Thyroid gland (tissue), 4 donors: ENCODE data around the gene CRYBG2. TPM values are rescaled to one million over a fixed set of nuclear protein-coding genes. Genes with fewer than 3 reads are reported as not detected.
A peak's percentile ranks its signal among the peaks of the same experiment; 100 is the strongest.
"Not testable (repeated sequence)": the region's sequence is repeated elsewhere in the genome, so short reads cannot be mapped to it uniquely, and the experiment has no call there.

ENCODE experiments used
- DNase-seq, 2 donors: peaks; one replicate each; pipeline ENCODE4 v3.0.0-alpha.2; 2019
- H3K27ac ChIP-seq, 3 donors: fragments of 200-600 bp; sonication (generic); 1 replicate in 2 of 3; 2 replicates in 1 of 3; pipeline ENCODE4 v1.5.1; 2016 to 2019; ENCODE audit warnings: mild to moderate bottlenecking in 1 of 3, moderate library complexity in 1 of 3
- H3K27me3 ChIP-seq: fragments of 200-600 bp; sonication (generic); one replicate; pipeline ENCODE4 v1.5.1; 2019
- H3K36me3 ChIP-seq, 2 donors: fragments of 200-600 bp; sonication (generic); one replicate each; pipeline ENCODE4 v1.5.1; 2016 to 2019
- H3K4me1 ChIP-seq, 2 donors: fragments of 200-600 bp; sonication (generic); one replicate each; pipeline ENCODE4 v1.5.1; 2017 to 2019
- H3K4me3 ChIP-seq, 3 donors: fragments of 200-600 bp; sonication (generic); replicated peaks in 1 of 3; 1 replicate in 2 of 3; 2 replicates in 1 of 3; pipeline ENCODE4 v1.5.1; 2016; ENCODE audit warnings: mild to moderate bottlenecking in 1 of 3
- H3K9me3 ChIP-seq: fragments of 200-600 bp; sonication (generic); one replicate; pipeline ENCODE4 v1.5.1; 2017
- CTCF ChIP-seq, 6 experiments: fragments of 200-600 bp in 3 of 6; fragments of 450-650 bp in 3 of 6; sonication (generic) in 3 of 6; IDR thresholded peaks; one replicate each; pipeline ENCODE4 v1.5.1; 2016 to 2019; ENCODE audit warnings: antibody characterized with exemption in 6 of 6, mild to moderate bottlenecking in 2 of 6, inconsistent platforms in 1 of 6, moderate library complexity in 1 of 6
- POLR2A ChIP-seq, 2 donors: fragments of 450-650 bp; IDR thresholded peaks; one replicate each; pipeline ENCODE4 v1.6.1; 2017; ENCODE audit warnings: antibody characterized with exemption in 2 of 2, mild to moderate bottlenecking in 2 of 2, moderate library complexity in 1 of 2
- WGBS, 2 donors: methylation state at CpG; one replicate each; pipeline ENCODE4 v1.1.5; 2017; 5-methylcytosine and 5-hydroxymethylcytosine counted together
- intact Hi-C: fragments of 100-400 bp; cut with DNase I; formaldehyde crosslinking; loops from one replicate; pipeline ENCODE4 v1.15.1; 2023
- total RNA-seq, 4 donors: library from RNA; depleted of rRNA; stranded (reverse); fragments of >200 nt; gene quantifications; one replicate each; pipeline ENCODE4 v1.2.3, GENCODE V29; 2016

Gene CRYBG2
- total RNA-seq, 4 donors from 2014 or later = not detected

GRCh38 chr1:26395754-26396153, 41.8 kb upstream of the CRYBG2 start:
- no peaks in the 10 kb centered on the region for H3K9me3 ChIP-seq
- TF ChIP-seq CTCF (IDR thresholded peaks at IDR 0.05) (no peak), POLR2A (IDR thresholded peaks at IDR 0.05) (no peak)
- no peak overlapping the region for H3K4me3 ChIP-seq
- no peaks in the 10 kb centered on the region for H3K36me3 ChIP-seq
- WGBS, 2 donors = 80 to 85% methylated on average over 8 of the region's 8 CpGs
- DNase-seq = no peak
- intact Hi-C loops = no loop called here
- no peaks in the 10 kb centered on the region for H3K27me3 ChIP-seq
- no peak overlapping the region for H3K27ac ChIP-seq
- H3K4me1 ChIP-seq = no peaks in the 10 kb centered on the region

DNA sequence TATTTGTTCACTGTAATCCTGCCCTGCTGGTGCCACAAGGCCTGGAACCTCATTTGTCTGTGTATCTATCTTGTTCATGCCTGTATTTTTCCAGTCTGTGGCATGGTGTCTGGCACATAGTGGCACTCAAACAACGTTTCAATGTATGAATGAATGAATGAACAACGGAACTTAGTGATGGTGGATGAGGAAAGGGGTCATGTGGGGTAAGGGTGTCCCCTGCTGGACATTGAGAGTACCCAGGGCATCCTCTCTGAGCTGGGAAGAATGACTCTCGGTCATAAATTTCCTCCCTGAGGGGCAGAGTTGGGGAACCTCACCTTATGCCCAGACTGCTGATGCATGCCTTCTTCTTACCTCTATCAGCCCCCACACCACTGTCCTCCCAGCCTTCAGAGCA, 37.5 kb upstream of the CRYBG2 start:
- no peak overlapping the region for H3K4me3 ChIP-seq

DNA sequence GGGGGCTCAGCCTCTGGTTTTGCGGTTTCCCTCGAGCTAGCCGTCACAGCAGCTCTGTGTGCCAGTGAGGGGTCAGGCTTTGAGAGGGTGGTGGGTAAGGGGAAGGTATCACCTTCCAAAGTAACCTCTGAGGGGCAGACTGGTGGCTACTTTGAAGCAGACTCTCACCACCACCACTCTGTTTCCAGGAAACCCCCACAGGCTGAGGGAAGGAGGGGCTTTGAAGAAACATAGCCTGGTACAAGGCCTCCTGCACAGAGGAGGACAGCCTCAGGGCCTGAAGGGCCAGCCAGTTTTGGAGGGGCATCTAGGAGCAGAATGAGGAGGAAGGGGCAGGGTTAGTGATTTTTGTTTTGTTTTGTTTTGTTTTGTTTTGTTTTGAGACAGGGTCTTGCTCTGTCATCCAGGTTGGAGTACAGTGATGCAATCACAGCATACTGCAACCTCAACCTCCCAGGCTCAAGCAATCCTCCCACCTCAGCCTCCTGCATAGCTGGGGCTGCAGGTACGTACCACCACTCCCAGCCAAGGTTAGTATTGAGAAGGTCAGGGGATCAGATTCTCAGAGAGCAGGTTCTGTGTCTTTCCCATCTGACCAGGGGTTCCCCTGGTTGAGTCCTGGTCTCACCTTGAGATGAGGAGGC, 35.8 kb upstream of the CRYBG2 start:
- no peaks in the 10 kb centered on the region for H3K4me1 ChIP-seq
- TF ChIP-seq CTCF (IDR thresholded peaks at IDR 0.05) (no peak), POLR2A (IDR thresholded peaks at IDR 0.05) (no peak)
- no peak overlapping the region for H3K27ac ChIP-seq
- H3K36me3 ChIP-seq = no peaks in the 10 kb centered on the region
- H3K27me3 ChIP-seq = no peaks in the 10 kb centered on the region
- intact Hi-C loops = no loop called here
- H3K9me3 ChIP-seq = no peaks in the 10 kb centered on the region
- no peak overlapping the region for H3K4me3 ChIP-seq
- no peak for DNase-seq
- WGBS, 2 donors = 80 to 85% methylated on average over 1 to 4 of the region's 4 CpGs

More for the DNA sequence above, 37.5 kb upstream of the CRYBG2 start:
- intact Hi-C loops = no loop called here
- Histone ChIP-seq H3K4me1 (no peaks in the 10 kb centered on the region), H3K27ac (no peak overlapping the region), H3K9me3 (no peaks in the 10 kb centered on the region), H3K27me3 (no peaks in the 10 kb centered on the region), H3K36me3 (no peaks in the 10 kb centered on the region)
- TF ChIP-seq CTCF (IDR thresholded peaks at IDR 0.05) (peak in 2 of 6 experiments; percentile 8 to 15), POLR2A (IDR thresholded peaks at IDR 0.05) (no peak)
- 6 to 15% methylated on average over 3 of the region's 3 CpGs for WGBS, 2 donors
- no peak for DNase-seq

GRCh38 chr1:26388791-26389445, 35.0 kb upstream of the CRYBG2 start:
- Histone ChIP-seq H3K27me3 (no peaks in the 10 kb centered on the region), H3K4me1 (no peaks in the 10 kb centered on the region), H3K27ac (no peak overlapping the region), H3K36me3 (no peaks in the 10 kb centered on the region), H3K4me3 (no peak overlapping the region), H3K9me3 (no peaks in the 10 kb centered on the region)
- DNase-seq = no peak
- intact Hi-C loops = no loop called here
- 78 to 82% methylated on average over 7 of the region's 7 CpGs for WGBS, 2 donors
- TF ChIP-seq CTCF (IDR thresholded peaks at IDR 0.05) (no peak), POLR2A (IDR thresholded peaks at IDR 0.05) (no peak)

- Histone ChIP-seq H3K27me3 (no peaks in the 10 kb centered on the region), H3K4me3 (no peak overlapping the region), H3K36me3 (no peaks in the 10 kb centered on the region), H3K4me1 (no peaks in the 10 kb centered on the region), H3K27ac (no peak overlapping the region), H3K9me3 (no peaks in the 10 kb centered on the region)
- whole genome bisulfite sequencing, 2 donors = 76 to 85% methylated on average over 7 of the region's 7 CpGs
- no peak for TF ChIP-seq CTCF (IDR thresholded peaks at IDR 0.05)
- TF ChIP-seq POLR2A (IDR thresholded peaks at IDR 0.05) = no peak
- intact Hi-C loops = no loop called here
- DNase-seq = no peak
These were observed 33.5 kb upstream of the CRYBG2 start for GRCh38 chr1:26387447-26387846.

- H3K36me3 ChIP-seq, intact Hi-C loops, H3K27me3 ChIP-seq, DNase-seq, H3K27ac ChIP-seq, H3K9me3 ChIP-seq, H3K4me1 ChIP-seq, H3K4me3 ChIP-seq: not testable (repeated sequence)
- WGBS, 2 donors = 90 to 94% methylated on average over 3 of the region's 3 CpGs
These were observed 31.1 kb upstream of the CRYBG2 start for GRCh38 chr1:26385063-26385462.
